Sigmoid colon (tissue), 7 donors: Measurements from ENCODE around the gene MINDY4B. TPM values are rescaled to one million over a fixed set of nuclear protein-coding genes. Genes with fewer than 3 reads are reported as not detected.

ENCODE experiments used
- DNase-seq: peaks from one replicate; pipeline ENCODE4 v3.0.0-alpha.2; 2019
- H3K27ac ChIP-seq, 4 donors: fragments of 200-600 bp; sonication (generic); one replicate each; pipeline ENCODE4 v1.5.1; 2016 to 2019; ENCODE audit warnings: mild to moderate bottlenecking in 1 of 4
- H3K27me3 ChIP-seq, 3 donors: fragments of 200-600 bp; sonication (generic); one replicate each; pipeline ENCODE4 v1.5.1; 2019; ENCODE audit warnings: mild to moderate bottlenecking in 1 of 3
- H3K36me3 ChIP-seq, 4 donors: fragments of 200-600 bp; sonication (generic); one replicate each; pipeline ENCODE4 v1.5.1; 2016 to 2019
- H3K4me1 ChIP-seq, 4 donors: fragments of 200-600 bp; sonication (generic); one replicate each; pipeline ENCODE4 v1.5.1; 2017 to 2019
- H3K4me3 ChIP-seq, 4 donors: fragments of 200-600 bp; sonication (generic); one replicate each; pipeline ENCODE4 v1.5.1; 2017 to 2019; ENCODE audit warnings: mild to moderate bottlenecking in 2 of 4, moderate library complexity in 1 of 4
- H3K9me3 ChIP-seq, 4 donors: fragments of 200-600 bp in 3 of 4; sonication (generic) in 3 of 4; one replicate each; pipeline versions ENCODE4 v1.5.1 to v1.6.1; 2013 to 2019
- CTCF ChIP-seq, 4 experiments: fragments of 450-650 bp in 3 of 4; fragments of 200-600 bp in 1 of 4; IDR thresholded peaks; one replicate each; pipeline ENCODE4 v1.5.1; 2016 to 2019; ENCODE audit warnings: antibody characterized with exemption in 4 of 4, mild to moderate bottlenecking in 3 of 4, moderate library complexity in 2 of 4
- EP300 ChIP-seq, 4 donors: sonication (generic); formaldehyde crosslinking; IDR thresholded peaks; one replicate each; pipeline ENCODE4 v1.6.1; 2017; ENCODE audit warnings: antibody characterized with exemption in 4 of 4
- POLR2A ChIP-seq, 2 donors: fragments of 450-650 bp; IDR thresholded peaks; one replicate each; pipeline ENCODE4 v1.6.1; 2016; ENCODE audit warnings: antibody characterized with exemption in 2 of 2, mild to moderate bottlenecking in 2 of 2, moderate library complexity in 2 of 2
- POLR2AphosphoS5 ChIP-seq, 4 donors: sonication (generic); formaldehyde crosslinking; IDR thresholded peaks; one replicate each; pipeline ENCODE4 v1.6.1; 2017; ENCODE audit warnings: antibody characterized with exemption in 4 of 4
- WGBS, 2 donors: extraction: QIAGEN DNeasy Blood & Tissue Kit; methylation state at CpG; one replicate each; pipeline ENCODE4 v1.1.7; 2013; 5-methylcytosine and 5-hydroxymethylcytosine counted together
- intact Hi-C: fragments of 100-400 bp; cut with DNase I; formaldehyde crosslinking; loops from one replicate; pipeline ENCODE4 v1.15.1; 2023
- polyA plus RNA-seq, 3 donors: library from polyadenylated mRNA; stranded (reverse); fragments of 200-250 nt; gene quantifications; one replicate each; pipeline ENCODE4 v1.2.3, GENCODE V29; 2013
- total RNA-seq, 4 donors: library from RNA; depleted of rRNA; stranded (reverse); fragments of >200 nt; gene quantifications; one replicate each; pipeline ENCODE4 v1.1.0, GENCODE V29; 2016
- donor health status: healthy with polysubstance abuse.
- donor health status: Bipolar disorder and iron deficiency.
- donor health status: healthy.

Gene MINDY4B
- total and polyA plus RNA-seq, 7 donors = not detected

GRCh38 chr3:150826466-150827282 is 78.6 kb downstream of the MINDY4B start:
- TF ChIP-seq CTCF (IDR thresholded peaks at IDR 0.05) (no peak), POLR2AphosphoS5 (IDR thresholded peaks at IDR 0.05) (no peak), POLR2A (IDR thresholded peaks at IDR 0.05) (no peak), EP300 (IDR thresholded peaks at IDR 0.05) (no peak)
- Histone ChIP-seq H3K27ac (no peak overlapping the region), H3K9me3 (no peaks in the 10 kb centered on the region), H3K4me1 (no peaks in the 10 kb centered on the region), H3K27me3 (no peaks in the 10 kb centered on the region), H3K4me3 (no peak overlapping the region), H3K36me3 (no peaks in the 10 kb centered on the region)
- 86 to 93% methylated on average over 12 of the region's 12 CpGs for WGBS, 2 donors
- intact Hi-C loops = no loop called here
- no peak for DNase-seq

- intact Hi-C loops = no loop called here
- Histone ChIP-seq H3K4me3 (no peak overlapping the region), H3K27me3 (no peaks in the 10 kb centered on the region), H3K36me3 (no peaks in the 10 kb centered on the region), H3K9me3 (no peaks in the 10 kb centered on the region), H3K27ac (no peak overlapping the region), H3K4me1 (no peaks in the 10 kb centered on the region)
- 74 to 75% methylated on average over 7 of the region's 7 CpGs for WGBS, 2 donors
- no peak for TF ChIP-seq POLR2A (IDR thresholded peaks at IDR 0.05)
- no peak for TF ChIP-seq EP300 (IDR thresholded peaks at IDR 0.05)
- TF ChIP-seq POLR2AphosphoS5 (IDR thresholded peaks at IDR 0.05) = no peak
- no peak for TF ChIP-seq CTCF (IDR thresholded peaks at IDR 0.05)
- DNase-seq = no peak
These were observed 79.3 kb downstream of the MINDY4B start for GRCh38 chr3:150825916-150826377.

- no peak for DNase-seq
- Histone ChIP-seq H3K4me1 (no peaks in the 10 kb centered on the region), H3K27ac (no peak overlapping the region), H3K27me3 (no peaks in the 10 kb centered on the region), H3K36me3 (no peaks in the 10 kb centered on the region), H3K4me3 (no peak overlapping the region), H3K9me3 (no peaks in the 10 kb centered on the region)
- intact Hi-C loops = no loop called here
- no peak for TF ChIP-seq POLR2A (IDR thresholded peaks at IDR 0.05)
- 90% methylated on average over 6 of the region's 6 CpGs for whole genome bisulfite sequencing, 2 donors
These were observed 79.9 kb downstream of the MINDY4B start for GRCh38 chr3:150825192-150825915.

GRCh38 chr3:150823277-150823676 is 82.0 kb downstream of the MINDY4B start:
- WGBS, 2 donors = 91 to 96% methylated on average over 3 of the region's 3 CpGs
- H3K4me3 ChIP-seq = no peak overlapping the region
- H3K27me3 ChIP-seq = no peaks in the 10 kb centered on the region
- TF ChIP-seq EP300 (IDR thresholded peaks at IDR 0.05) (no peak), CTCF (IDR thresholded peaks at IDR 0.05) (no peak), POLR2AphosphoS5 (IDR thresholded peaks at IDR 0.05) (no peak), POLR2A (IDR thresholded peaks at IDR 0.05) (no peak)
- no peaks in the 10 kb centered on the region for H3K9me3 ChIP-seq
- H3K36me3 ChIP-seq = no peaks in the 10 kb centered on the region
- H3K4me1 ChIP-seq = no peaks in the 10 kb centered on the region
- H3K27ac ChIP-seq = no peak overlapping the region
- intact Hi-C loops = no loop called here
- DNase-seq = no peak

GRCh38 chr3:150822636-150823035 is 82.6 kb downstream of the MINDY4B start:
- Histone ChIP-seq H3K9me3 (no peaks in the 10 kb centered on the region), H3K4me1 (no peaks in the 10 kb centered on the region), H3K4me3 (no peak overlapping the region), H3K27ac (no peak overlapping the region), H3K27me3 (no peaks in the 10 kb centered on the region), H3K36me3 (no peaks in the 10 kb centered on the region)
- no peak for TF ChIP-seq POLR2A (IDR thresholded peaks at IDR 0.05)
- no peak for TF ChIP-seq EP300 (IDR thresholded peaks at IDR 0.05)
- no peak for TF ChIP-seq POLR2AphosphoS5 (IDR thresholded peaks at IDR 0.05)
- no peak for TF ChIP-seq CTCF (IDR thresholded peaks at IDR 0.05)
- intact Hi-C loops = no loop called here
- DNase-seq = no peak
- WGBS, 2 donors = 86 to 93% methylated on average over 1 of the region's 1 CpG
